Amniotic epithelial cell (primary cell): Measurements from ENCODE around the gene DUOX2.
"Not testable (repeated sequence)": the region's sequence is repeated elsewhere in the genome, so short reads cannot be mapped to it uniquely, and the experiment has no call there.

Source experiments
- DNase-seq: peaks from one replicate; pipeline ENCODE4 v3.0.0-alpha.2; 2010; ENCODE audit warnings: low read depth

DUOX2 gene

GRCh38 chr15:45138814-45139765 lies 25.1 kb upstream of the DUOX2 start:
- no peak for DNase-seq

- no peak for DNase-seq
These were observed 23.7 kb upstream of the DUOX2 start for GRCh38 chr15:45137703-45138102.

GRCh38 chr15:45136378-45136764 lies 22.4 kb upstream of the DUOX2 start:
- no peak for DNase-seq

- DNase-seq, result not testable (repeated sequence)
These were observed 21.9 kb upstream of the DUOX2 start for GRCh38 chr15:45135705-45136377.

- no peak for DNase-seq
These were observed 21.0 kb upstream of the DUOX2 start for GRCh38 chr15:45134682-45135604.

DNA sequence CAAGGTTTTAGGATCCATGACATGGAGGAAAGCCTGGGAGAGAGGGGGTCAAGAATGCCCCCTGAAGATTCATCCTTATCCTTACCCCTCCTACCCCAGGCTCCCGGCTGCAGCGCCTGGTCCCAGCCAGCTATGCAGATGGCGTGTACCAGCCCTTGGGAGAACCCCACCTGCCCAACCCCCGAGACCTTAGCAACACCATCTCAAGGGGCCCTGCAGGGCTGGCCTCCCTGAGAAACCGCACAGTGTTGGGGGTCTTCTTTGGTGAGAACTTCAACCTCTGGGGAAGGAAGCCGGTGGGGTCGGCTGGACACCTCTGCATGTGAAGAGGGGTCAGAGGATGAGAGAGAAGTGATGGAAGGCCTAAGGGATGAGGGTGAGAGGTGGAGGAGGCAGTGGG lies 20.1 kb upstream of the DUOX2 start:
- no peak for DNase-seq

DNA sequence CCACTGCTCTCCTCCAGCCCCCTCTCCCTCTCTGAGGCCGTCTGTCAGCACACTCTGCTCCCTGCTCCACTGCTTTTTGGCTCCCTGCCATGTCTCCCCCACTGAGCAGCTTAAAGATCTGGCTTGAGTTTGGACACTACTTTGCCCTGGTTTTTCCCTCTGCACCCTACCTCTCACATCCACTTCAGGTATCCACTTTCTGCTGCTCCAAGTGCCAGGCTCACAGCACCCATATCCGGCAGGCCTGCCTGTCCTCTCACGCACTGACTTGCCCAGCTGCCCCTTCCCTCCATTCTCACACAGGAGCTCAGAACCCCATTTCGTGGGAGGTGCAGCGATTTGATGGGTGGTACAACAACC lies 19.6 kb upstream of the DUOX2 start:
- DNase-seq, result no peak

- no peak for DNase-seq
These were observed 19.0 kb upstream of the DUOX2 start for GRCh38 chr15:45132844-45133560.

DNA sequence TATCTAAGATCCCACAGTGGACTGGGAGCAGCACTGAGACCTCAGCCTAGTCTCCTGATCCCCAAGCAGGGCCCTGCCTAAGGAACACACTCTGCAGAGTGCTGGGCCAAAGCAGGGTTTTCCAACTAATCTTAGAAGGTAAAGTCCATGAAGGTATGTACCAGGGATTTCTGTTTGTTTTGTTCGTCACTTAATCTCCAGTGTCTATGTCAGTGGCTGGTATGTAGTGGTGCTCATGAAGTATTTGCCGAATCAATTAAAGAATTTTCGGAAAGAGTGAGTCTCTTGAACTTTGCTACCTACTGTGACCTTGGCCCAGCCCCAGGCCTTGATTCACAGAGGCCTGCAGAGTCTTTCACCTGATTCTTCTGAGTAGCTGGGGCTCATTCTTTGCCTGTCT lies 17.5 kb upstream of the DUOX2 start:
- no peak for DNase-seq

DNA sequence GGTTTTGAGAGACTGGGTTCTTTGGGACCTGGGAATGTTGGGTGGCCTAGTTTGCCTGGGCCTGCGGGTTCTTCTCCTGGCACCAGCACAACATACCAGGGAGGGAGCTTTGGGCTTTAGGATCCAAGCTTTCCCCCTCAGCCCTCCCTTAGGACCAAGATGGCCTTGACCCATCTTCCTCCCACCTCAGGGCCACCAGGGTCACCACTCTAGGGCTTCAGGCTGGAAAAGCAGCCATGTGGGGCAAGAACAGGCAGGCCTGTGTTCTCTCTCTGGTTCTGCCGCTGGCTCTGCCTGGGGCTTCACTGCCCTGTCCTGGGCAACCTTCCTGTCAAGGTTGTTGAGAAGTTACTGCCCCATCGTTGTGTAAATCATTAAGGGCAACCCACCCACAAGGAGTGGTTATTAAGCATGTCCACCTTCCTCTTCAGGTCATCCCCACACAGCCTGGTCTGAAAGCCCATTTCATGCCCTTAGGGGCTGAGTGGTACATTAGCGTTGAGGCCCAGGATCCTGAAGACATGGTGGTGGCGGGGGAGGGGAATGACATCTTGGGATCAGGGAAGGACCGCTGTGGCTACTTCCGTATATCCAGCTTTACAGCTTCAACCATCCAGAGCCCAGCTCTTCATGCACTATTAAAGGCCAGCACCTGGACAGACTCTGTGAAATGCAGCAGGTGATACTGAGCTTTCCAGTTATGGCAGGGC lies 16.5 kb upstream of the DUOX2 start:
- no peak for DNase-seq

DNA sequence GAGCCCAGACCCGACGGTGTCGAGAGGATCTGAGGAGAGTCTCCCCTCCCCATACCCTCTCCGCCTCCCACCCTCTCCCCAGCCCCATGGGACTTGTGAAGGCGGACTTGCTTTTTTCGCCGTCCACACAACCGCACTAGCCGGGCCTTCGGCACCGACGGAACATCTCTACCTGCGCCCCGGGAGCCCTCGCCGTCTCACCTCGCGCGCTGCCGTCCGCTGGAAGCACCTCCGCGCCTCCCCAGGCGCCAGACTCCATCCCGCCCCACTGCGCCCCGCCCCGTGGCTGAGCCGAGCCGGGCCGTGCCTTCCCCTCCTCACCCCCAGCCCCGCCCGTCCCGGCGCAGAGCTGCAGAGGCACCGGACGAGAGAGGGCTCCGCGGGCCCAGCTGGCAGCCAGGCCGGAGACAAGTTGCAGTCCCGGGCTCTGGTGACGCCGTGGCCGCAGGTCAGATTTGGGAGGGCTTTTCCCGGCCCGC lies 15.7 kb upstream of the DUOX2 start, which contains the start of the genes DUOX1 and DUOXA1:
DUOX1 (plus strand) TSS at position 344 of the 479 bp plus-strand sequence. CDS start 1,973 bp downstream, outside the sequence.
DUOXA1 (minus strand) TSS at position 229 of the 479 bp plus-strand sequence. CDS start 6,865 bp downstream, outside the sequence.
- no peak for DNase-seq

DNA sequence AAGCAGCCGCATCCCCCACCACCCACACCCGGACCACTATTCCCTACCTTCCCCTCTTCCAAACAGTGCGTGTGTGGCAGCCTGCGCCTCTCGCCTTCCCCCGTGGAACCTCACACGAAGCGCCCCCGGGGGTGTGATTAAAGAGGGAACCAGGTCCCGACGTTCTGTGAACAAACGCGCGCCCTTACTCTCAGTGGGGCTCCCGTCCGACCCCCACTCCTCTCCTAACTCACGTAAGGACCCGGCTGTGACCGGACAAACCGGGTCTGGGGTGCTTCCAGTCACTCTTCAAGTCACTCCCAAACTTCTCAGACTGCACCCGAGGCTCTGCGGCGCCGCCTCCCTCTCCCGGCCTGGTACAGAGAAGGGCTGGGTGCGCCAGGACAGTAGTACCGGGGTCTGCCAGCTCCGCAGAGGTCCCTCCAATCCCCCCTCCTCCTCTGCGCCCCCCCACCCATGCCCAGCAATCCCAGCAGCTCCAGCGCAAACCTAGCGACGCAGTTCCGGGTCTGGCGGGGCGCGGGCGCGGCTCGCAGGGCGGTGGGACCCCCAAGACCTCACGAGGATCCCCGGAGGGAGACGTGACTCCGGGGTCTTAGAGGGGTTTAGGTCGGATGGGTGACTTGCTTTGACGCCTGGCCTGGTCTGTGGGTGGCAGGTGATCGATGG lies 15.1 kb upstream of the DUOX2 start:
- DNase-seq, result no peak

- DNase-seq, result peak; percentile 18
These were observed 12.7 kb upstream of the DUOX2 start for GRCh38 chr15:45126535-45127158.

GRCh38 chr15:45123397-45123796 lies 9.4 kb upstream of the DUOX2 start:
- DNase-seq, result no peak

DNA sequence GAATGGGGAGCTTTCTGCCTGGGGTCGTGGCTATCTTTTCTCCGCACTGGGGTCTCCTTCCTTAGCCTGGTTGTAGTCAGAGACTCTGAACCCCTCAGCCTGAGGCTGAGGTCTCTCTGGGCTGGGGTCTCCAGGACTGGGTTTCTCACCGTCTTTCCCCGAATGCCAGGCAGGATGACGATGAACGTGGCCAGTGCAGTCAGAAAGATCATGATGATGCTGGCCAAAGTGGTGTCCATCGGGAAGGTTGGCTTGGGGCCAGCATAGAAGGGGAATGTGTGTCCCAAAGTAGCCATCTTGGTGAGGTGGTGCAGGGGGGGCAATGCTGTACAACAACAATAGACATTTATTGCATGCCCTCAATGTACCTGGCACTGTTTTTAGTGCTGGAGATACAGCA lies 8.7 kb upstream of the DUOX2 start:
- DNase-seq, result no peak

DNA sequence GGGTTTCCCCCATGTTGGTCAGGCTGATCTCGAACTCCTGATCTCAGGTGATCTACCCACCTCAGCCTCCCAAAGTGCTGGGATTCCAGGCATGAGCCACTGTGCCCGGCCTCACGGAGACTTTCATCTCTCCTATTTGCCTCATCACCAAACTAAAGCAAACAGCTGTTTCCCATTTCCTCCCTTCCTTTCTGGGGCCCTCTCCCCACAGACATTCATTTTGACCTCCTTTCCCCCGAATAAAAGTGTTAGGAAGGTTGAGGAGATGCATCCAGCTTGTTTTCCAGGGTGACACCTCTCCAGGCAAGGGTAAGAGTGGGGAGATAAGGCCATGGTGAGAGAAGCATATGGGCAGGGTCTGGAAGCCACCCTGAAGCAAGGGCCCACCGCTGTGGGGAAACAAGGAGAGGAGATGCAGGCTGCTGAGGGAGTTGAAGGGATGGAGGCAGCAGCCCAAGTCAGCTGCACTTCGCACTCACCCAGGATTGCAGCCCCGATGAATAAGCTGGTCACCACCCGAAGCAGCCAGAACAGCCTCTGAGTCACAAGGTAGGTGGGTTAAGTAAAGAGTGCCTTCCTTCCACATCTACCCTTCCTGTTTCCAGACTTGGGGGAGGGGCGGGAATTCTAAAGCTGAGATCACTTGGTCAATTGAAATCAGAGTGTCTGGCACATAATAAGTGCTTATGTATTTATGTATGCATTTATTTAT lies 7.9 kb upstream of the DUOX2 start:
- DNase-seq, result peak; percentile 82

DNA sequence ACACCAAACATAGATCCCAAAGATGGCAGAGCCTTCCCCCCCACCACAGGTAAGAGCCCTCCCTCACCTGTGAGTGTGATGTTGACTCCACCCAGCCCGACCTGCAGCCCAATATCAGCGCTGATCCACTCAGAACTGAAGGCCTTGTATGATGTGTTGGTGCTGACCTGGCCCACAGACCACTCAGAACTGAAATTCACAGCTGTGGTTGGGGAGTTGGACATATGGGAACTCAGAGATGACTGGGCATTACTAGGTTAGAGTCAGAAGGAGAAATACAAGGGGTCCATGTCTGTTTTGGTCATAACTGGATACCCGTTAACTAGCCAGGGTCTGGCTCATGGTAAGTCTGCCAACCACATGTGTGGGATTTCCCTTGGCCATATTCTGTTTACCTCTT lies 7.0 kb upstream of the DUOX2 start:
- no peak for DNase-seq

DNA sequence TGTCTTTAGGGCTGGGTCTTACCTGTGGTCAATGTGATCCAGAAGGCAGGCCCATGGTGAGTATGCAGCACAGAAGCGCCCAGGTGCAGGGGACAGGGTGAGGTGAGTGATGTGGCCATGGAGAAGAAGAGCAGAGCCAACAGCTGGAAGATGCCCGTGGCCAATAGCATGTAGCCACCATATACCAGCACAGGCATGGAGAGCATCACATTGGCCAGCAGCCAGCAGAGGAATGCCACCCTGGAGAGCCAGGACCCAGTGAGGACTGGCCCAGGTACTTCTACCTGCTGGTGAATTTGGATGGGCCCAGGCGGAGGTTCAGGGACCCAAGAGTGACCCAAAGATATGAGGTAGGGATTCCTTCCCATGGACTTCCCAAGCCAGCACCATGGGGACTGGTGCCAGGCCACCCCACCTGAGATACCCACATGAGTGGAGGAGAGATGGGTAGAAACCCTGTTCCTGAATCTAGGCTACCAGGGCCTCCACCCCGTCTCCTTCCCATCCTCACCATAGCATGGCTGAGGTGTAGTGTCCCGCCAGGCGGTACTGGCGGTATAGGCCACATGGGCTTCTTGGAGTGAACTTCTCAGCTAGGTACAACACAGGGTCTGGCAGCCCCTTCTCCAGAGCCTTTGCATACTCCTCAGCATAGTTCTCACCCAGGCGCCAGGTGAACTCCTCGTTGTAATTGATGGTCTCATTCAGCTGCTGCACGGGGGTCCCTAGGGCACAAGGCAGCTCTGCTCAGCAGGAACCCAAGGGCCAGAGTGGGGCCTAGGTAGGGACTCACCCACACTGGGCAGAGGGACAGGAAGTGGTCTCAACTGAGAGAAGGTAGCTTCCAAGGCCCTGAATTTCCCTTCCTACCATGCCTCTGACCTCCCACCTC lies 6.4 kb upstream of the DUOX2 start:
- DNase-seq, result no peak
